Mesenchymal stem cell (in vitro differentiated cells and primary cell): ENCODE data around the gene FBXO38.

ENCODE experiments used
- DNase-seq: peaks from one replicate; pipeline ENCODE4 v3.0.0-alpha.2; 2013
- H2AFZ ChIP-seq: one replicate; pipeline ENCODE4 v1.6.1; 2013; ENCODE audit warnings: low read depth, mild to moderate bottlenecking, control low read depth, inconsistent platforms, low read length, moderate library complexity
- H2AK5ac ChIP-seq: 2 replicates; pipeline ENCODE4 v1.6.1; 2013; ENCODE audit warnings: low read length, moderate library complexity, mild to moderate bottlenecking, inconsistent platforms; ENCODE audit not compliant: severe bottlenecking
- H2BK120ac ChIP-seq: one replicate; pipeline ENCODE4 v1.6.1; 2013; ENCODE audit warnings: low read depth, mild to moderate bottlenecking, inconsistent platforms, low read length, moderate library complexity
- H2BK12ac ChIP-seq, 2 experiments: one replicate each; pipeline ENCODE4 v1.6.1; 2013; ENCODE audit warnings: inconsistent platforms in 2 of 2, low read length in 2 of 2, mild to moderate bottlenecking in 2 of 2, moderate library complexity in 2 of 2, control low read depth in 1 of 2
- H2BK15ac ChIP-seq: one replicate; pipeline ENCODE4 v1.6.1; 2013; ENCODE audit warnings: mild to moderate bottlenecking, low read depth, inconsistent platforms; ENCODE audit not compliant: poor library complexity, severe bottlenecking
- H2BK5ac ChIP-seq: 2 replicates; pipeline ENCODE4 v1.6.1; 2013; ENCODE audit warnings: low read depth, mild to moderate bottlenecking, low read length, control low read depth, inconsistent platforms; ENCODE audit not compliant: poor library complexity, severe bottlenecking
- H3K14ac ChIP-seq, 2 experiments: one replicate each; pipeline ENCODE4 v1.6.1; 2013; ENCODE audit warnings: inconsistent platforms in 2 of 2, low read length in 2 of 2, control low read depth in 1 of 2, mild to moderate bottlenecking in 1 of 2, moderate library complexity in 1 of 2
- H3K18ac ChIP-seq, 2 experiments: one replicate each; pipeline ENCODE4 v1.6.1; 2013; ENCODE audit warnings: inconsistent platforms in 2 of 2, low read length in 2 of 2, control low read depth in 1 of 2, low read depth in 1 of 2, mild to moderate bottlenecking in 1 of 2
- H3K23ac ChIP-seq, 2 experiments: one replicate each; pipeline ENCODE4 v1.6.1; 2013; ENCODE audit warnings: inconsistent platforms in 2 of 2, low read length in 2 of 2, mild to moderate bottlenecking in 2 of 2, moderate library complexity in 2 of 2, control low read depth in 1 of 2
- H3K27ac ChIP-seq: 2 replicates; pipeline ENCODE4 v1.5.1; 2013; ENCODE audit warnings: mild to moderate bottlenecking, moderate library complexity, low read length, control low read depth, inconsistent platforms; ENCODE audit not compliant: poor library complexity, severe bottlenecking
- H3K27me3 ChIP-seq, 2 experiments: 2 replicates each; pipeline versions ENCODE4 v1.6.1 to v1.7.0; 2013; ENCODE audit warnings: low read length in 2 of 2, mild to moderate bottlenecking in 2 of 2, moderate library complexity in 2 of 2, control low read depth in 1 of 2, inconsistent platforms in 1 of 2; ENCODE audit not compliant: control insufficient read depth in 1 of 2, insufficient read depth in 1 of 2
- H3K36me3 ChIP-seq, 2 experiments: 2 replicates each; pipeline versions ENCODE4 v1.6.1 to v1.7.0; 2013; ENCODE audit warnings: low read length in 2 of 2, control low read depth in 1 of 2, inconsistent platforms in 1 of 2, low read depth in 1 of 2, mild to moderate bottlenecking in 1 of 2; ENCODE audit not compliant: insufficient read depth in 2 of 2, control insufficient read depth in 1 of 2
- H3K4ac ChIP-seq, 2 experiments: one replicate each; pipeline ENCODE4 v1.6.1; 2013; ENCODE audit warnings: inconsistent platforms in 2 of 2, low read length in 2 of 2, mild to moderate bottlenecking in 2 of 2, moderate library complexity in 2 of 2, control low read depth in 1 of 2, low read depth in 1 of 2
- H3K4me1 ChIP-seq: 2 replicates; pipeline ENCODE4 v1.6.1; 2013; ENCODE audit warnings: low read depth, low read length, control low read depth; ENCODE audit not compliant: control insufficient read depth, insufficient read depth
- H3K4me2 ChIP-seq: 2 replicates; pipeline ENCODE4 v1.6.1; 2013; ENCODE audit warnings: low read length, mild to moderate bottlenecking, inconsistent platforms; ENCODE audit not compliant: poor library complexity, severe bottlenecking
- H3K4me3 ChIP-seq, 2 experiments: 2 replicates each; pipeline versions ENCODE4 v1.5.1 to v1.7.0; 2013; ENCODE audit warnings: low read length in 2 of 2, mild to moderate bottlenecking in 2 of 2, control low read depth in 1 of 2, low read depth in 1 of 2; ENCODE audit not compliant: insufficient read depth in 1 of 2
- H3K79me1 ChIP-seq: replicated peaks from 2 replicates; pipeline ENCODE4 v1.6.1; 2013; ENCODE audit warnings: mild to moderate bottlenecking, control low read depth, low read length, inconsistent platforms; ENCODE audit not compliant: poor library complexity, severe bottlenecking
- H3K9ac ChIP-seq: 2 replicates; pipeline ENCODE4 v1.7.0; 2013; ENCODE audit warnings: mild to moderate bottlenecking, low read length, moderate library complexity
- H3K9me3 ChIP-seq: 2 replicates; pipeline ENCODE4 v1.7.0; 2013; ENCODE audit warnings: mild to moderate bottlenecking, low read length; ENCODE audit not compliant: control insufficient read depth
- H4K8ac ChIP-seq: one replicate; pipeline ENCODE4 v1.6.1; 2013; ENCODE audit warnings: inconsistent platforms, mild to moderate bottlenecking, low read length, moderate library complexity
- H4K91ac ChIP-seq: one replicate; pipeline ENCODE4 v1.6.1; 2013; ENCODE audit warnings: mild to moderate bottlenecking, low read length, inconsistent platforms
- WGBS: methylation state at CpG from one replicate; pipeline ENCODE4 v1.1.7; 2013; ENCODE audit warnings: mixed read lengths; 5-methylcytosine and 5-hydroxymethylcytosine counted together

Gene FBXO38

GRCh38 chr5:148427370-148428042 lies 43.7 kb downstream of the FBXO38 start:
- WGBS = 94% methylated on average over 14 of the region's 14 CpGs
- peaks cover 18 to 83% of the 10 kb centered on the region in 2 experiments for H3K36me3 ChIP-seq

GRCh38 chr5:148428848-148429247 lies 45.1 kb downstream of the FBXO38 start:
- Histone ChIP-seq H3K9ac (no peak overlapping the region), H3K14ac (no peak overlapping the region), H3K9me3 (no peaks in the 10 kb centered on the region), H3K36me3 (peaks cover 16 to 83% of the 10 kb centered on the region in 2 experiments), H3K27ac (no peak overlapping the region), H2BK5ac (no peak overlapping the region), H2BK15ac (no peak overlapping the region), H3K79me1 (peaks cover 23% of the 10 kb centered on the region), H3K27me3 (no peaks in the 10 kb centered on the region), H3K4me3 (no peak overlapping the region), H3K4me2 (no peak overlapping the region), H3K18ac (no peak overlapping the region), H3K4me1 (no peaks in the 10 kb centered on the region), H4K8ac (no peak overlapping the region), H2AFZ (no peak overlapping the region), H3K4ac (no peak overlapping the region), H2AK5ac (no peak overlapping the region), H2BK12ac (no peak overlapping the region), H4K91ac (no peak overlapping the region), H3K23ac (no peak overlapping the region), H2BK120ac (no peak overlapping the region)
- DNase-seq = no peak
- WGBS = 100% methylated on average over 1 of the region's 2 CpGs

More at GRCh38 chr5:148427370-148428042, 43.7 kb downstream of the FBXO38 start:
- no peak overlapping the region for H3K9ac ChIP-seq
- H2BK5ac ChIP-seq = no peak overlapping the region
- no peak for DNase-seq
- H2BK120ac ChIP-seq = no peak overlapping the region
- H2AFZ ChIP-seq = no peak overlapping the region
- peak overlapping the region; percentile 45 for H4K8ac ChIP-seq
- H4K91ac ChIP-seq = no peak overlapping the region
- H3K4ac ChIP-seq = no peak overlapping the region
- H3K23ac ChIP-seq = no peak overlapping the region
- H3K14ac ChIP-seq = no peak overlapping the region
- no peak overlapping the region for H2BK15ac ChIP-seq
- no peak overlapping the region for H3K27ac ChIP-seq
- H3K9me3 ChIP-seq = no peaks in the 10 kb centered on the region
- H3K79me1 ChIP-seq = peaks cover 22% of the 10 kb centered on the region
- no peaks in the 10 kb centered on the region for H3K27me3 ChIP-seq
- H3K18ac ChIP-seq = no peak overlapping the region
- no peaks in the 10 kb centered on the region for H3K4me1 ChIP-seq
- no peak overlapping the region for H3K4me3 ChIP-seq
- H3K4me2 ChIP-seq = no peak overlapping the region
- no peak overlapping the region for H2AK5ac ChIP-seq
- H2BK12ac ChIP-seq = no peak overlapping the region

- no peak overlapping the region for H3K14ac ChIP-seq
- H3K4me3 ChIP-seq = no peak overlapping the region
- no peak overlapping the region for H2BK120ac ChIP-seq
- no peaks in the 10 kb centered on the region for H3K9me3 ChIP-seq
- no peak overlapping the region for H2BK15ac ChIP-seq
- H4K8ac ChIP-seq = no peak overlapping the region
- H3K9ac ChIP-seq = no peak overlapping the region
- H3K36me3 ChIP-seq = peaks cover 3 to 78% of the 10 kb centered on the region in 2 experiments
- no peaks in the 10 kb centered on the region for H3K27me3 ChIP-seq
- no peak overlapping the region for H3K4ac ChIP-seq
- H3K4me2 ChIP-seq = no peak overlapping the region
- H3K27ac ChIP-seq = no peak overlapping the region
- no CpG with 5 or more reads among the region's 3 CpGs for WGBS
- no peak overlapping the region for H2BK12ac ChIP-seq
- H2AK5ac ChIP-seq = no peak overlapping the region
- no peak for DNase-seq
- H3K4me1 ChIP-seq = no peaks in the 10 kb centered on the region
- H2AFZ ChIP-seq = no peak overlapping the region
- H2BK5ac ChIP-seq = no peak overlapping the region
- H3K18ac ChIP-seq = no peak overlapping the region
- H3K79me1 ChIP-seq = peaks cover 12% of the 10 kb centered on the region
- no peak overlapping the region for H4K91ac ChIP-seq
- H3K23ac ChIP-seq = no peak overlapping the region
Observed at GRCh38 chr5:148433826-148434225, 50.1 kb downstream of the FBXO38 start.

- Histone ChIP-seq H3K36me3 (peaks cover 5 to 88% of the 10 kb centered on the region in 2 experiments), H2BK5ac (no peak overlapping the region), H3K9ac (no peak overlapping the region), H3K4ac (no peak overlapping the region), H2AFZ (no peak overlapping the region), H3K23ac (no peak overlapping the region), H4K8ac (no peak overlapping the region), H3K9me3 (no peaks in the 10 kb centered on the region), H3K79me1 (peaks cover 14% of the 10 kb centered on the region), H3K4me2 (no peak overlapping the region), H2BK120ac (no peak overlapping the region), H2BK15ac (no peak overlapping the region), H2BK12ac (no peak overlapping the region), H2AK5ac (no peak overlapping the region), H3K18ac (no peak overlapping the region), H3K4me1 (no peaks in the 10 kb centered on the region), H3K27ac (no peak overlapping the region), H3K4me3 (no peak overlapping the region), H3K14ac (no peak overlapping the region), H3K27me3 (no peaks in the 10 kb centered on the region), H4K91ac (no peak overlapping the region)
- WGBS = 100% methylated on average over 1 of the region's 3 CpGs
- DNase-seq = no peak
Observed at GRCh38 chr5:148436029-148436428, 52.3 kb downstream of the FBXO38 start.
